GM23338 (cell line): ENCODE data around the gene WRAP53.

Experiments used
- CREB1 ChIP-seq: fragments of 250-450 bp; sonication (Bioruptor Pico); IDR thresholded peaks from 2 replicates; pipeline ENCODE4 v1.5.0; 2020; ENCODE audit warnings: low read depth, mild to moderate bottlenecking, moderate library complexity
- CTCF ChIP-seq, 2 experiments: fragments of 200-600 bp in 1 of 2; sonication (generic) in 1 of 2; conservative IDR thresholded peaks; 2 replicates each; pipeline versions ENCODE4 v1.5.1 to v1.6.1; 2016 to 2017; ENCODE audit warnings: antibody characterized with exemption in 2 of 2, low read depth in 2 of 2, mild to moderate bottlenecking in 2 of 2, moderate library complexity in 1 of 2
- ETS1 ChIP-seq: IDR thresholded peaks from 2 replicates; pipeline ENCODE4 v1.6.1; 2016; ENCODE audit warnings: antibody characterized with exemption
- EZH2 ChIP-seq: fragments of 200-600 bp; sonication (generic); IDR thresholded peaks from one replicate; pipeline ENCODE4 v1.8.0; 2017; ENCODE audit warnings: antibody characterized with exemption, mild to moderate bottlenecking, low read depth; ENCODE audit not compliant: unreplicated experiment
- EZH2phosphoT487 ChIP-seq: fragments of 200-600 bp; sonication (generic); IDR thresholded peaks from one replicate; pipeline ENCODE4 v1.8.1; 2018; ENCODE audit warnings: antibody characterized with exemption; ENCODE audit not compliant: unreplicated experiment
- JUNB ChIP-seq: IDR thresholded peaks from one replicate; pipeline ENCODE4 v1.6.1; 2016; ENCODE audit warnings: antibody characterized with exemption; ENCODE audit not compliant: unreplicated experiment
- POLR2AphosphoS5 ChIP-seq: IDR thresholded peaks from 2 replicates; pipeline ENCODE4 v1.6.1; 2016; ENCODE audit warnings: antibody characterized with exemption, low read depth
- REST ChIP-seq: IDR thresholded peaks from one replicate; pipeline ENCODE4 v1.6.1; 2018; ENCODE audit warnings: antibody characterized with exemption; ENCODE audit not compliant: unreplicated experiment
- ZNF114 ChIP-seq: fragments of 250-450 bp; sonication (Bioruptor Pico); IDR thresholded peaks from 2 replicates; pipeline ENCODE4 v1.5.0; 2020; ENCODE audit warnings: mild to moderate bottlenecking, moderate library complexity
- ZNF331 ChIP-seq: fragments of 250-450 bp; sonication (Bioruptor Pico); IDR thresholded peaks from 2 replicates; pipeline ENCODE4 v1.5.0; 2020; ENCODE audit warnings: low read depth, mild to moderate bottlenecking, moderate library complexity
- ZNF462 ChIP-seq: fragments of 250-450 bp; sonication (Bioruptor Pico); IDR thresholded peaks from 2 replicates; pipeline ENCODE4 v1.5.0; 2020; ENCODE audit warnings: mild to moderate bottlenecking, moderate library complexity

GRCh38 chr17:7640783-7641182 lies 47.5 kb upstream of the WRAP53 start:
- TF ChIP-seq CTCF (conservative IDR thresholded peaks at IDR 0.05; ENCODE audit: low read depth in 2 of 2), result no peak
- TF ChIP-seq EZH2phosphoT487, result no peak
- no peak for TF ChIP-seq ZNF114 (CRISPR knock-in tag)
- no peak for TF ChIP-seq ZNF331 (CRISPR knock-in tag)
- TF ChIP-seq POLR2AphosphoS5, result no peak
- no peak for TF ChIP-seq EZH2
- TF ChIP-seq CREB1, result no peak
- no peak for TF ChIP-seq REST
- TF ChIP-seq ZNF462 (CRISPR knock-in tag), result no peak
- TF ChIP-seq JUNB, result no peak
- TF ChIP-seq ETS1, result no peak
